Peyer's patch (tissue), 4 donors: Measurements from ENCODE around the gene CAPN5. TPM values are rescaled to one million over a fixed set of nuclear protein-coding genes. Genes with fewer than 3 reads are reported as not detected.

Experiments
- DNase-seq, 3 donors: peaks; one replicate each; pipeline ENCODE4 v3.0.0-alpha.2; 2017 to 2019
- H3K27ac ChIP-seq, 4 donors: fragments of 200-600 bp; sonication (generic); one replicate each; pipeline ENCODE4 v1.5.1; 2016 to 2019
- H3K27me3 ChIP-seq, 2 donors: fragments of 200-600 bp; sonication (generic); one replicate each; pipeline ENCODE4 v1.5.1; 2019
- H3K36me3 ChIP-seq, 3 donors: fragments of 200-600 bp; sonication (generic); one replicate each; pipeline ENCODE4 v1.5.1; 2016 to 2019
- H3K4me1 ChIP-seq, 4 donors: fragments of 200-600 bp; sonication (generic); one replicate each; pipeline ENCODE4 v1.5.1; 2016 to 2019
- H3K4me3 ChIP-seq, 4 donors: fragments of 200-600 bp; sonication (generic); 1 replicate in 3 of 4; 2 replicates in 1 of 4; pipeline ENCODE4 v1.5.1; 2016 to 2019; ENCODE audit warnings: mild to moderate bottlenecking in 1 of 4
- H3K9me3 ChIP-seq, 4 donors: fragments of 200-600 bp; sonication (generic); one replicate each; pipeline ENCODE4 v1.5.1; 2016 to 2019; ENCODE audit warnings: mild to moderate bottlenecking in 1 of 4
- CTCF ChIP-seq, 6 experiments: fragments of 450-650 bp in 4 of 6; fragments of 200-600 bp in 2 of 6; sonication (generic) in 1 of 6; IDR thresholded peaks; one replicate each; pipeline ENCODE4 v1.5.1; 2017 to 2019; ENCODE audit warnings: antibody characterized with exemption in 6 of 6, mild to moderate bottlenecking in 3 of 6, moderate library complexity in 1 of 6
- POLR2A ChIP-seq, 2 donors: fragments of 450-650 bp; IDR thresholded peaks; one replicate each; pipeline ENCODE4 v1.5.1; 2017; ENCODE audit warnings: antibody characterized with exemption in 2 of 2, mild to moderate bottlenecking in 2 of 2, moderate library complexity in 2 of 2
- total RNA-seq, 4 donors: library from RNA; depleted of rRNA; stranded (reverse); fragments of >200 nt; gene quantifications; one replicate each; pipeline ENCODE4 v1.1.0, GENCODE V29; 2016

CAPN5 gene
- total RNA-seq, 4 donors from 2014 or later, result 75.9 to 203 (median 162) TPM

GRCh38 chr11:77108436-77108835 lies 41.7 kb downstream of the CAPN5 start:
- Histone ChIP-seq H3K36me3 (peaks cover 0 to 3% (median 0%) of the 10 kb centered on the region in 3 donors), H3K27ac (peak overlapping the region in 3 of 4 donors; percentile 32 to 93 (median 66)), H3K27me3 (no peaks in the 10 kb centered on the region), H3K4me3 (peak overlapping the region in 1 of 4 donors; percentile 9), H3K9me3 (no peaks in the 10 kb centered on the region), H3K4me1 (peaks cover 0 to 83% (median 7%) of the 10 kb centered on the region in 4 donors)
- DNase-seq, result peak in 2 of 3 donors; percentile 63 to 80
- TF ChIP-seq CTCF (IDR thresholded peaks at IDR 0.05) (no peak), POLR2A (IDR thresholded peaks at IDR 0.05) (no peak)

- H3K27ac ChIP-seq, result peak overlapping the region in 1 of 4 donors; percentile 49
- H3K4me1 ChIP-seq, result peaks cover 0 to 83% (median 7%) of the 10 kb centered on the region in 4 donors
- no peak for DNase-seq
- no peak overlapping the region for H3K4me3 ChIP-seq
- peaks cover 0 to 7% (median 0%) of the 10 kb centered on the region in 3 donors for H3K36me3 ChIP-seq
- H3K9me3 ChIP-seq, result no peaks in the 10 kb centered on the region
- no peaks in the 10 kb centered on the region for H3K27me3 ChIP-seq
- TF ChIP-seq POLR2A (IDR thresholded peaks at IDR 0.05), result no peak
- TF ChIP-seq CTCF (IDR thresholded peaks at IDR 0.05), result no peak
These were observed 42.7 kb downstream of the CAPN5 start for GRCh38 chr11:77109236-77110019.

- Histone ChIP-seq H3K36me3 (peaks cover 0 to 21% (median 0%) of the 10 kb centered on the region in 3 donors), H3K4me1 (peaks cover 0 to 71% (median 7%) of the 10 kb centered on the region in 4 donors), H3K27me3 (no peaks in the 10 kb centered on the region), H3K27ac (peak overlapping the region in 1 of 4 donors; percentile 78), H3K4me3 (no peak overlapping the region), H3K9me3 (no peaks in the 10 kb centered on the region)
- TF ChIP-seq POLR2A (IDR thresholded peaks at IDR 0.05) (no peak), CTCF (IDR thresholded peaks at IDR 0.05) (no peak)
- no peak for DNase-seq
These were observed 44.1 kb downstream of the CAPN5 start for GRCh38 chr11:77110836-77111235.

- peaks cover 0 to 67% (median 5%) of the 10 kb centered on the region in 4 donors for H3K4me1 ChIP-seq
- H3K27me3 ChIP-seq, result no peaks in the 10 kb centered on the region
- no peaks in the 10 kb centered on the region for H3K9me3 ChIP-seq
- H3K36me3 ChIP-seq, result peaks cover 0 to 25% (median 0%) of the 10 kb centered on the region in 3 donors
- no peak overlapping the region for H3K4me3 ChIP-seq
- TF ChIP-seq POLR2A (IDR thresholded peaks at IDR 0.05), result no peak
- no peak for TF ChIP-seq CTCF (IDR thresholded peaks at IDR 0.05)
- peak overlapping the region in 1 of 4 donors; percentile 78 for H3K27ac ChIP-seq
- DNase-seq, result peak in 1 of 3 donors; percentile 74
These were observed 44.5 kb downstream of the CAPN5 start for GRCh38 chr11:77111277-77111676.

GRCh38 chr11:77111946-77112345 lies 45.2 kb downstream of the CAPN5 start:
- Histone ChIP-seq H3K27me3 (no peaks in the 10 kb centered on the region), H3K36me3 (peaks cover 0 to 29% (median 0%) of the 10 kb centered on the region in 3 donors), H3K4me3 (no peak overlapping the region), H3K4me1 (peaks cover 0 to 60% (median 5%) of the 10 kb centered on the region in 4 donors), H3K27ac (peak overlapping the region in 1 of 4 donors; percentile 68), H3K9me3 (no peaks in the 10 kb centered on the region)
- no peak for DNase-seq
- no peak for TF ChIP-seq CTCF (IDR thresholded peaks at IDR 0.05)
- no peak for TF ChIP-seq POLR2A (IDR thresholded peaks at IDR 0.05)
